NCI-H2196 (cell line): Measurements from ENCODE around the gene MYOG.

Experiments
- DNase-seq: peaks from one replicate; lab custom pipeline; 2025; ENCODE audit not compliant: unreplicated experiment; lab: John Stamatoyannopoulos, UW

MYOG gene

GRCh38 chr1:203072911-203073310 is 12.9 kb downstream of the MYOG start:
- no peak for DNase-seq

- DNase-seq: no peak
Observed at GRCh38 chr1:203072002-203072602, 13.7 kb downstream of the MYOG start.

- DNase-seq: no peak
Observed at GRCh38 chr1:203069030-203069747, 16.6 kb downstream of the MYOG start.

- no peak for DNase-seq
Observed at GRCh38 chr1:203066965-203067364, 18.8 kb downstream of the MYOG start.

GRCh38 chr1:203065986-203066385 is 19.8 kb downstream of the MYOG start:
- no peak for DNase-seq

GRCh38 chr1:203065191-203065590 is 20.6 kb downstream of the MYOG start:
- DNase-seq: no peak

- DNase-seq: no peak
Observed at GRCh38 chr1:203063287-203063686, 22.5 kb downstream of the MYOG start.

- DNase-seq: no peak
Observed at GRCh38 chr1:203060115-203060514, 25.7 kb downstream of the MYOG start.

- no peak for DNase-seq
Observed at GRCh38 chr1:203059485-203059884, 26.3 kb downstream of the MYOG start.

GRCh38 chr1:203058676-203058935 is 27.2 kb downstream of the MYOG start:
- no peak for DNase-seq

GRCh38 chr1:203057911-203058675 is 27.7 kb downstream of the MYOG start:
- DNase-seq: no peak

GRCh38 chr1:203056516-203056915 is 29.3 kb downstream of the MYOG start:
- DNase-seq: no peak

GRCh38 chr1:203056012-203056411 is 29.8 kb downstream of the MYOG start:
- DNase-seq: no peak

GRCh38 chr1:203055161-203055799 is 30.5 kb downstream of the MYOG start:
- DNase-seq: no peak

GRCh38 chr1:203054642-203055041 is 31.2 kb downstream of the MYOG start:
- DNase-seq: no peak

- DNase-seq: no peak
Observed at GRCh38 chr1:203054184-203054583, 31.6 kb downstream of the MYOG start.

- DNase-seq: no peak
Observed at GRCh38 chr1:203052601-203053000, 33.2 kb downstream of the MYOG start.

GRCh38 chr1:203051841-203052324 is 33.9 kb downstream of the MYOG start:
- DNase-seq: no peak

- no peak for DNase-seq
Observed at GRCh38 chr1:203050826-203051225, 35.0 kb downstream of the MYOG start.

GRCh38 chr1:203049576-203050180 is 36.1 kb downstream of the MYOG start:
- DNase-seq: no peak

- no peak for DNase-seq
Observed at GRCh38 chr1:203049077-203049476, 36.7 kb downstream of the MYOG start.
